H1 (cell line): ENCODE results near the gene INHBC. TPM values are rescaled to one million over a fixed set of nuclear protein-coding genes. Genes with fewer than 3 reads are reported as not detected.

Experiments used
- EZH2 ChIP-seq: fragments of 200-600 bp; sonication (generic); IDR thresholded peaks from 2 replicates; pipeline ENCODE4 v1.7.1; 2012; ENCODE audit warnings: low read depth, mild to moderate bottlenecking, moderate library complexity, low read length, inconsistent platforms; ENCODE audit not compliant: severe bottlenecking
- GTF2F1 ChIP-seq: IDR thresholded peaks from 2 replicates; pipeline ENCODE4 v1.6.1; 2012; ENCODE audit warnings: low read depth, low read length, improper control_type of control experiment, borderline replicate concordance
- polyA plus RNA-seq, 7 experiments: library from polyadenylated mRNA; depleted of rRNA in 3 of 7; stranded (reverse) in 5 of 7; unstranded in 2 of 7; fragments of >200 nt in 5 of 7; fragments of 200-250 nt in 2 of 7; gene quantifications; 1 replicate in 5 of 7; 2 replicates in 1 of 7; 4 replicates in 1 of 7; pipeline versions ENCODE4 v1.2.1 to v1.2.3, GENCODE V29; 2011 to 2013; ENCODE audit warnings: missing spikeins in 2 of 7, mixed read lengths in 2 of 7
- total RNA-seq: library from RNA; stranded (reverse); fragmentation: NEBNext Ultra II Directional; extraction: Animal tissue kit (Norgen Biotek cat#: 25700); gene quantifications from 2 replicates; pipeline ENCODE4 v1.2.1, GENCODE V29; 2021

INHBC gene
- total and polyA plus RNA-seq, 2 of the 8 experiments (the other 6 are each of a cell fraction or from before 2014, with no cell fraction given) = 0.15 TPM; not detected in 1

DNA sequence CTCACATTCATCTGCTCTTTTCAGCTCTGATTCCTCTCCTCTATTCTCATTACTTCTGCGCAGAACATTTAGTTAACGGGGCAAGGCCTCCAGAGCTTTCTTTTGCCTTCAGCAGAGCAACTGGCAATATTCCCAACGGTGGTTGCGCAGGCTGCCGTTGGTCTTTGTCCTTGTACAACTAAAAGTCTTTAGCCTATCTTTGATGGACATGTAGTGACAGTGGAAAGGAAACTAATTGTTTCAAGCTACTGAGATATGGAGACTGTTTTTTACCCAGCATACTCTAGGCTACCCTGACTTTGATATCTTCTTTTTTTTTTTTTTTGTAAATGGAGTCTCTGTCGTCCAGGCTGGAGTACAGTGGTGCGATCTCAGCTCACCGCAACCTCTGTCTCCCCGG lies 16.3 kb upstream of the INHBC start (continued):
- TF ChIP-seq GTF2F1 (no peak), EZH2 (no peak)
